SK-N-SH (cell line): ENCODE measurements around the gene RFT1.
A peak's percentile ranks its signal among the peaks of the same experiment; 100 is the strongest.

Source experiments
- EZH2phosphoT487 ChIP-seq: fragments of 200-600 bp; sonication (generic); IDR thresholded peaks from 2 replicates; pipeline ENCODE4 v1.6.1; 2017; ENCODE audit warnings: low read depth, mixed run types, mild to moderate bottlenecking, antibody characterized with exemption, moderate library complexity, borderline replicate concordance
- GABPA ChIP-seq: IDR thresholded peaks from 2 replicates; pipeline ENCODE4 v1.4.0; 2012; ENCODE audit warnings: low read depth, mild to moderate bottlenecking
- NRF1 ChIP-seq: IDR thresholded peaks from 2 replicates; pipeline ENCODE4 v1.6.1; 2012; ENCODE audit warnings: low read depth, mild to moderate bottlenecking, low read length
- SIN3A ChIP-seq: IDR thresholded peaks from 2 replicates; pipeline ENCODE4 v1.6.1; 2012; ENCODE audit warnings: low read depth, mild to moderate bottlenecking, low read length, moderate library complexity, borderline replicate concordance
- TAF1 ChIP-seq: IDR thresholded peaks from 2 replicates; pipeline ENCODE4 v1.6.1; 2012; ENCODE audit warnings: low read depth, mild to moderate bottlenecking, low read length, moderate library complexity, borderline replicate concordance
- TF ChIP-seq, protein P1 (sequence below): IDR thresholded peaks from 2 replicates; pipeline ENCODE4 v1.4.0; 2012; ENCODE audit warnings: low read depth, borderline replicate concordance
- TF ChIP-seq, protein P2 (sequence below): fragments of 200-600 bp; sonication (generic); IDR thresholded peaks from 2 replicates; pipeline ENCODE4 v1.6.1; 2017; ENCODE audit warnings: antibody characterized with exemption, mild to moderate bottlenecking, moderate library complexity
- TF ChIP-seq, protein P3 (sequence below): IDR thresholded peaks from 2 replicates; pipeline ENCODE4 v1.6.1; 2012; ENCODE audit warnings: mild to moderate bottlenecking, low read depth, low read length, moderate library complexity

DNA sequence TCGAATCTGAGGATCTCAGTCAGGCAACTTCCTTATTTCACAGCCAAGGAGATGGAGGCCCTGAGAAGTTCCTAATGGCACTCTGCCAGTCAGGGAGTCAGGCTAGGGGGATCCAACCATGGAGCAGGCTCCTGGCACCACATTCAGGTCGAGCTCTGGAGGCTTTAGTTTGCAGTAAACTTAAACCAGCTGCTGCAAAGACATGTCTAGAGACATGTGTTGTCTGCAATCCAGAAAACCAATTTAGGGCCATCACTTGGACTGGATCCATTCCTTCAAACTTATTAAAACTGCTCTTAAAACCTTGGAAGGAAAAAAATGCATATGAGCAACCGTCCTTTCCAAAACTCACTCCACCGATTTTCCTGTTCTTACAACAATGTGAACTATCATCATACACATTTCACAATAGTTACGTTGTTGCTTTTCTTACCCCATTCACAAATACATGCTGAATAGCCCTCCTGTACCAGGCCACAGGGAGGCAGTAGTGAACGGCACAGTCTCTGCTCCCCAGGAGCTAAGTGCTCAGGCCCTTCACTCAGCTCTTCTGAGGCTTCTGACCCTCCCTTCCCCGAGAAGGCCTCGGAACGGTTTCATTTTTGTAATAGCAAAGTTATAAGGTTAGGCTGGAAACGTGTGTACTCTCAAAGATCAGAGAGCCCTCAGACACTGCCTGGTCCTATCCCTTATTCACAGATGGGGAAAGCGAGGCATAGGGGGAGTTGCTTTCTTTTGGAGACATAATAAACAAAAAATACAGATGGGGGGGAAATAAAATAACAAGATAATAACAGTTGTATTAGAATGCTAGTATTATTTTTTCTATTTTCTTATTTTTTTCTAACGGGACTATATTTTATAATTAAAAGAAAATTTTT, 20.1 kb downstream of the RFT1 start:
- TF ChIP-seq, protein P1, sequence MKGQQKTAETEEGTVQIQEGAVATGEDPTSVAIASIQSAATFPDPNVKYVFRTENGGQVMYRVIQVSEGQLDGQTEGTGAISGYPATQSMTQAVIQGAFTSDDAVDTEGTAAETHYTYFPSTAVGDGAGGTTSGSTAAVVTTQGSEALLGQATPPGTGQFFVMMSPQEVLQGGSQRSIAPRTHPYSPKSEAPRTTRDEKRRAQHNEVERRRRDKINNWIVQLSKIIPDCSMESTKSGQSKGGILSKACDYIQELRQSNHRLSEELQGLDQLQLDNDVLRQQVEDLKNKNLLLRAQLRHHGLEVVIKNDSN: no peak
- TF ChIP-seq EZH2phosphoT487 (no peak), SIN3A (no peak), GABPA (no peak), TAF1 (no peak), NRF1 (no peak)
- TF ChIP-seq, protein P2, sequence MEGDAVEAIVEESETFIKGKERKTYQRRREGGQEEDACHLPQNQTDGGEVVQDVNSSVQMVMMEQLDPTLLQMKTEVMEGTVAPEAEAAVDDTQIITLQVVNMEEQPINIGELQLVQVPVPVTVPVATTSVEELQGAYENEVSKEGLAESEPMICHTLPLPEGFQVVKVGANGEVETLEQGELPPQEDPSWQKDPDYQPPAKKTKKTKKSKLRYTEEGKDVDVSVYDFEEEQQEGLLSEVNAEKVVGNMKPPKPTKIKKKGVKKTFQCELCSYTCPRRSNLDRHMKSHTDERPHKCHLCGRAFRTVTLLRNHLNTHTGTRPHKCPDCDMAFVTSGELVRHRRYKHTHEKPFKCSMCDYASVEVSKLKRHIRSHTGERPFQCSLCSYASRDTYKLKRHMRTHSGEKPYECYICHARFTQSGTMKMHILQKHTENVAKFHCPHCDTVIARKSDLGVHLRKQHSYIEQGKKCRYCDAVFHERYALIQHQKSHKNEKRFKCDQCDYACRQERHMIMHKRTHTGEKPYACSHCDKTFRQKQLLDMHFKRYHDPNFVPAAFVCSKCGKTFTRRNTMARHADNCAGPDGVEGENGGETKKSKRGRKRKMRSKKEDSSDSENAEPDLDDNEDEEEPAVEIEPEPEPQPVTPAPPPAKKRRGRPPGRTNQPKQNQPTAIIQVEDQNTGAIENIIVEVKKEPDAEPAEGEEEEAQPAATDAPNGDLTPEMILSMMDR: peak; percentile 58
- TF ChIP-seq, protein P3, sequence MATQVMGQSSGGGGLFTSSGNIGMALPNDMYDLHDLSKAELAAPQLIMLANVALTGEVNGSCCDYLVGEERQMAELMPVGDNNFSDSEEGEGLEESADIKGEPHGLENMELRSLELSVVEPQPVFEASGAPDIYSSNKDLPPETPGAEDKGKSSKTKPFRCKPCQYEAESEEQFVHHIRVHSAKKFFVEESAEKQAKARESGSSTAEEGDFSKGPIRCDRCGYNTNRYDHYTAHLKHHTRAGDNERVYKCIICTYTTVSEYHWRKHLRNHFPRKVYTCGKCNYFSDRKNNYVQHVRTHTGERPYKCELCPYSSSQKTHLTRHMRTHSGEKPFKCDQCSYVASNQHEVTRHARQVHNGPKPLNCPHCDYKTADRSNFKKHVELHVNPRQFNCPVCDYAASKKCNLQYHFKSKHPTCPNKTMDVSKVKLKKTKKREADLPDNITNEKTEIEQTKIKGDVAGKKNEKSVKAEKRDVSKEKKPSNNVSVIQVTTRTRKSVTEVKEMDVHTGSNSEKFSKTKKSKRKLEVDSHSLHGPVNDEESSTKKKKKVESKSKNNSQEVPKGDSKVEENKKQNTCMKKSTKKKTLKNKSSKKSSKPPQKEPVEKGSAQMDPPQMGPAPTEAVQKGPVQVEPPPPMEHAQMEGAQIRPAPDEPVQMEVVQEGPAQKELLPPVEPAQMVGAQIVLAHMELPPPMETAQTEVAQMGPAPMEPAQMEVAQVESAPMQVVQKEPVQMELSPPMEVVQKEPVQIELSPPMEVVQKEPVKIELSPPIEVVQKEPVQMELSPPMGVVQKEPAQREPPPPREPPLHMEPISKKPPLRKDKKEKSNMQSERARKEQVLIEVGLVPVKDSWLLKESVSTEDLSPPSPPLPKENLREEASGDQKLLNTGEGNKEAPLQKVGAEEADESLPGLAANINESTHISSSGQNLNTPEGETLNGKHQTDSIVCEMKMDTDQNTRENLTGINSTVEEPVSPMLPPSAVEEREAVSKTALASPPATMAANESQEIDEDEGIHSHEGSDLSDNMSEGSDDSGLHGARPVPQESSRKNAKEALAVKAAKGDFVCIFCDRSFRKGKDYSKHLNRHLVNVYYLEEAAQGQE: no peak
